Activated naive CD4-positive, alpha-beta T cell treated with anti-CD3 and anti-CD28 coated beads, Interleukin-2, amount 50 U/mL, for 16 hours (primary cell): ENCODE data around the gene SLC41A1.

Source experiments
- DNase-seq: peaks from one replicate; pipeline ENCODE4 v3.0.0-alpha.2; 2020

Gene SLC41A1

DNA sequence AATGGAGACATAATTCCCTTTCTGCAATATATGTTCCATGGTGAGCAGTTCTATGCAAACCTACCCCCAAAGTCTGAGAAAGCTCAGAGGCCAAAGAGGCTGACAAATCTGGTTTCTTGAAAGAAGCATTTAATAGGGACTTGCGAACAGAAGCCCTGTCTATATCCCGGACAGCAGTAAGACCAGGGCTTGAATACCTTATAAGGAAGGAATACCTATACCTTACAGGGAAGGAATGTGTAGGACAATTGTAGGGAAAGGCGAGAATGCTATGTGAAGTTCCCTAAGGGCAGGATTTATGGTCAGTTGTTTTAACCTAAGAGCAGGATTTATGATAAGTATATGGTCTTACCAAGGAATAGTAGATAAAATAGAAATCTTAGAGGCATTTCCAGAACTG lies 5.0 kb upstream of the SLC41A1 start:
- DNase-seq, result no peak

DNA sequence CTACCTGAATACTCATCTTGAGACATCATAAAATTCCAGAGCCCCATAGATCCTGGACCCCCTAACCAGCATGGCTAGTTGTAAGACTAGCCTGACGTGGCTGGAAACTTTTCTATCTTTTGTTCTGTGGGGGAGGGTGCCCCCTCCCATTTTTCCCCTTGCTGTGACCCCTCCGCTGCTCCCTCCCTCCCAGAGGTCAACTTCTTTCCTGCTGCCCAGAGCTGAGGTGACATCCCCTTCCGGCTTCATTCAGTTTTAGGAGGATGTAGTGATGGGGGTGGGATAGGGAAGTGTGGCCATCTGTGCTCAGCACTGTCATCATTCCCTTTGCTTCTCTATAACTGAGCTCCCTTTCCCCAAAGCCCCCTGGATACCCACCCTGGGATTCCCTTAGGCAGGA lies 4.4 kb upstream of the SLC41A1 start:
- DNase-seq, result no peak

DNA sequence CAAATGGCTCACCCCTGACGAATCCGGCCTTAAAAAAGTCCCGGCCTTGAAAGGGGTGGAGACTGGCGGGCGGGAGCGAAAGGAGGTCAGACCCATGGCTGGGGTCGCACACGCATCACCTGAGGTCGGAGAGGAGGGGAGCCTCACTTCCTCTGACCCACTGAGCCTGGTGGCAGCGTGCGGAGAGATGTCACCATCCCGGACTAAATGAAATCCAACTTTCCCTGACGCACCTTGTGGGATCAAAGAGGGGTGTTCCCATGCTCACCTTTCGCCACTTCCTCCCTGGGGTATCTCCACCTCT lies 709 bp upstream of the SLC41A1 start:
- no peak for DNase-seq

DNA sequence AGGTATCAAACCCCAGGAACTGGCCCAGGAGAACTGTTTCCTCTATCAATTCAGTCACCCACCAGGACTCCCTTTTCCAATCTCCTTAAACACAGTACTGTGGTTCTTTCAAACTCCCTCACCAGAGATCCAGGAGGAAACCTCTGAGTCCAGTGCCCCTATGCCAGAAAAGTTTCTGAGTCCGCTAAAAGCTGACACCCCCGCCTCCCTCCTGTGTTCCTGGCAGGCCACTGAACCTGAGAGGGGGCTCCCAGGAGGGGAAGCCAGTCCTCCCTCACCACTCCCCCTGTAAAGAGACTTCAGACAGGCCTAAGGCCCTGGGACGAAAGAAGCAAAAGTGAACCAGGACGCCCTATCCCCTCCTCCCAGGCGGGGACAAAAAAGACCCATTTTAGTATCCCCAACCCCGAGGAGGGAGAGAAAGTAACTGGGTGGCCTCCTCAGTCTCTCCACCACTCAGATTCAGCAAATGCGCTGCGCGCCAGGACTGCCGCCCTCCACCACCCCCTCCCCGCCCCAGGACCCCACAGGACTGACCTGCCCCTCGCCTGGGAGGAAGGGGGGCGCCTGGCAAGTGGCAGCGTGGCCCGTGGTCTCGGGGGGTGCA lies 624 bp downstream of the SLC41A1 start:
- DNase-seq, result no peak

DNA sequence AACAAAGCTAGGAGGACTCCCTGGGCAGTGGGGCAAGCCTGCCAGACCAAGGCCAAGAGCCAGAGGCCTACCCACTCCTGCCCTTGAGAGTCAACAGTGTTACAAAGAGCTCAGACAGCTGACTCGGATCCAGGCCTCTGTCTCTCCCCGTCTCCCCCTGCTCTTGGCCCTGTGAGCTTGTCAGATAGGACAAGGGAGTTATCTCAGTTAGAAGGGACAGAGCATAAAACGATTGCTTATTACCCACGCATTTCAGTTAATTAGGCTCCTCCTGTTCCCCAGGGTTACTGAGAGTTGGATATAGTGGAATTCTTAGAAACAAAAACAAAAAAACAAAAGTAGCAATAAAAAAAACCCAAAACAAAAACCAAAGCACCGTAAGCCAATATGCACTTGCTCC lies 1.3 kb downstream of the SLC41A1 start:
- DNase-seq, result no peak

DNA sequence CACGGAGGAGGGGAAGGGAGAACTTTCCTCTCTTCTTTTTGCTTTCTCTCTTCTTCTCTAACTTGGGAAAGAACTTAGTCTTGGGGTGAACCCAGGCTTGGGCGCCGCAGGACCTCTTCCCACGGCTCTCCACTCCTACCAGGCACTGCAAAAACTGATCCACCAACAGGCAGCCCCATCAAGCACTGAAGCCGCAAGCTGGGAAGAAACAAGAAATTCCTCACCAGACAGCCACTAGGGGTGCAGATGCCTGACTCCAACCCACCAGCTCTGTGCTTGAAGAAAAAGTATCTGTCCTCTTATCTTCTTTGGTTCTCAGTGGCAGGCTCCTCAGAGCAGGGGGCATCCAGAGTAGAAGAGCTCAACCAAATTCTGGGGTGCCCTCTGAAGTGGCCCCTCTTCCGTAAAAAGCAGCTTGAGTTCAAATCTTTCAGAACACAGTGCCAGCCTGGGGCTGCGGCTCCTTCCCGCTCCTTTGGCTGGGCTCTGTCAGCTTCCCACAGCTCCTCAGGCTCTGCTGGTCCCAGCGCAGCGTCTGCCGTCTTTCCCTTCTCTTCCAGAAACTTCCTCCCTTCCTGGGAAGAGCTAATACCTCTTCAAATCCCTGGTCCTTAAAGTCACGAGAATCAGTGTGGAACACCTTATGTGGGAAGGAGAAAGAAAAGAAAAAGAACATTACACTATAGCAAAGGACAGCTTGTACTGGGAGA lies 2.4 kb downstream of the SLC41A1 start:
- no peak for DNase-seq

DNA sequence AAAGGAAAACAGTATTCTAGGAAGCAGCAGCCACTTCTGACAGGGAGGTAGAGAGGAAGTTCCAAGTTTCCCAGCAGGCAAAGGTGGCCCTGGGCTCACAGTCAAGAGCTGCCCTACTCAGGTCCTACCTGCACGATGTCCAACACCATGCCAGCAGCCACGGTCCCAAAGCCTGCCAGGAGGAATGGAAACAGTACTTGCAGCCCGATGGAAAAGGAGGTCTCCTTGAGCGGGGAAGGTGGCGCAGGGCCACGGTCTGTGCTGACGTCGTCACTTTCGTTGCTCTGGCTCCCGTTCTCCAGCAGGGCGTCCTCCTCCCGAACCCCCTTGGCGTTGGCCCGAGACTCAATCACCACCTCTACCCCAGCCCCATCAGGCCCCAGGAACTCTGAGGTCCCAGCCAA lies 3.1 kb downstream of the SLC41A1 start:
- DNase-seq, result no peak

DNA sequence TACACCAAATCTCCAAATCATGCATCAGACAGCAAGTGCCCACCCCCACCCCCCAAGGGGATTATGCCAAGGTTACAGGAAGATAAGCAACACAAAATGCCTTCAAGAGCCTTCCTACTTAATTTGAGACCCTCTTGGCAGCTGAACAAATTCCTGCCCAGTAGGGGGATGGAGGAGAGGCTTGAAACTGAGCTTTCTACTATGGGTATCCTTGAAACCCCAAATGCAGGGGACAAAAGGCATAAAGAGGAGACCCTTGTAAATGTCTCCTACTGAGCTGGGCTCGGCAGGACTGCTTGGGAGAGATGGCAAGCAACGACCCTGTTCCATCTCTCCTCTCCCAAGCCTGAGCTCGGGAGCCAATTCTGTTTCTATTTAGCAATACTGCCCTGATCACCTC lies 3.5 kb downstream of the SLC41A1 start:
- DNase-seq, result no peak

DNA sequence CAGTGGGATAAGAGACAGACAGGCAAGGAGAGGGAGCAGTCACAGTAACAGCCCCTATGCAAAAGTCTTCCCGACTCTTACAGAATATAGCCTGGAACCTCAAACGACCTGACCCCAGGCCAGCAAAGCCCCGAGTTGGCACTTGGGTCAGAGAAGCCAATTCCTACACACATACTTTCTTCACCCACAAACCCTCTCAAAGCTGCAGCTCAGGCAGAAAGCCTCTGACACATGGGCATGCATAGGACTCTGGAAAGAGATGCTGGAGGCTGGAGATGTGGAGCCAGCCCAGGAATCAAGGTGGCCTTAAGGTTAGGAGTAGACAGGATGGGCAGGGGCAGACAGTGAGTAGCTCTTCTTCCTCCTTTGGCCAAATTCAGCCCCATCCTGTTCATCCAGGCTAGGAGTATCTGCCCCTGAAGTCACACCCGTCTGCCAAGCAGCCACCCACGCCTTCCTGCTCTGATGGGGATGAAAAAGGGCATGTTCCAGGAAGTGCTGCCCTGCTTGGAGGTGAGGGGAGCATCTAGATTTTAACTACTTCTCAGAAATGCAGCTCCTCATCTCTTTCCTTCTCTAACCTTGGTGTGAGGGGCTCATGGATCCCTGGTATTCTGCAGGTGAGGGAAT lies 7.8 kb downstream of the SLC41A1 start:
- peak; percentile 31 for DNase-seq

DNA sequence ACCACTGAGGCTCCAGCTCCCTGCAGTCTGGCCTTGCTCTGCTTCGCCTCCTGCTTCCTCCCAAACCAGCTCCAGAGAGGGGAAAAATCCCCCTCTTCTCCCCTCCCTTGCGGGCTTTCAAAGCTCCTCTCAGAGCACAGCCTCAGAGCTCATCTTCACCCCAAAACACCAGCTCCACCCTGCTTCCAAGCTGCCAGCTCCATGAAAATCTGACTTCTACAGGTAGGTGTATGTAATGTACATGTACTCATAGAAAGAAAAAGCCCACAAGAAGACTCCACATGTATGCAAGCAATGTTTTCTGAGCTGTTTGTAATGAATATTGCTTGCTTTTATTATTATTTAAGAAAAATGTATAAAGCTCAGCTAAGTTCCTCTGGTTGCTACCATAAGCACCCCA lies 8.4 kb downstream of the SLC41A1 start:
- DNase-seq, result no peak

DNA sequence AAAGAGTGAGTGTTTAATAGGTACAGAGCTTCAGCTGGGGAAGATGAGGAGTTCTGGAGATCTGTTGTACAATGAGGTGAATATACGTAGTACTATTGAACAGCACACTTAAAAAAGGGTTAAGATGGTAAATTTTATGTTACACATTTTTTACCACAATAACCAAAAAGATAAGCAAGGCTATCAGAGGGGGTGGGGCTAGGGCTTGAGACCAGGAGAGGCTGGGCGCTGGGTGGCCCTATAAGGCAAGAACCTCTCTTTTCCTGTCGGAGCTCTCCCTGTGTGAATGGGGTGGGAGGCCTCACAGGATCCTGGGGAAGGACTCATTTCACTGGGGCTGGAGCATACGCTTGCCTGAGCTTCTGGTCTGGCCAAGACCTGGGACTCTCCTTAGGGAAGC lies 9.0 kb downstream of the SLC41A1 start:
- DNase-seq, result no peak

DNA sequence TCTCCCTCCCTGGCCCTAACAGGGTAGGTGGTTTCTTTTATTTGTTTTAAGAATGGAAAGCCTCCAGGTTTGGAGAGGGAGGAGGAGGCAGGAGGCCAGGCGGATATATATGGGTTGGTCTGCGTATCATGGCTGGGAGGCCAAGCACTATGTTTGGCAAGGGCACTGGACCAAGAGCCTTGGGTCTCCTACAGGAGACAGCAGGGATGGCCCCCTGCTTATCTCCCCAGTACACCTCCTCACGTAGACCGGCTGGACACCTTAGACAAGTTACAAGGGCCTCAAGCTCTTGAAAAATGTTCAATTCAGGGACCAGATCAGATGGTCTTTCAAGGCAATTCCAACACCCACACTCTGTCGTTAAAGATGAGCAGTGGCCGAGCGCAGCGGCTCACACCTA lies 10.9 kb downstream of the SLC41A1 start:
- no peak for DNase-seq

DNA sequence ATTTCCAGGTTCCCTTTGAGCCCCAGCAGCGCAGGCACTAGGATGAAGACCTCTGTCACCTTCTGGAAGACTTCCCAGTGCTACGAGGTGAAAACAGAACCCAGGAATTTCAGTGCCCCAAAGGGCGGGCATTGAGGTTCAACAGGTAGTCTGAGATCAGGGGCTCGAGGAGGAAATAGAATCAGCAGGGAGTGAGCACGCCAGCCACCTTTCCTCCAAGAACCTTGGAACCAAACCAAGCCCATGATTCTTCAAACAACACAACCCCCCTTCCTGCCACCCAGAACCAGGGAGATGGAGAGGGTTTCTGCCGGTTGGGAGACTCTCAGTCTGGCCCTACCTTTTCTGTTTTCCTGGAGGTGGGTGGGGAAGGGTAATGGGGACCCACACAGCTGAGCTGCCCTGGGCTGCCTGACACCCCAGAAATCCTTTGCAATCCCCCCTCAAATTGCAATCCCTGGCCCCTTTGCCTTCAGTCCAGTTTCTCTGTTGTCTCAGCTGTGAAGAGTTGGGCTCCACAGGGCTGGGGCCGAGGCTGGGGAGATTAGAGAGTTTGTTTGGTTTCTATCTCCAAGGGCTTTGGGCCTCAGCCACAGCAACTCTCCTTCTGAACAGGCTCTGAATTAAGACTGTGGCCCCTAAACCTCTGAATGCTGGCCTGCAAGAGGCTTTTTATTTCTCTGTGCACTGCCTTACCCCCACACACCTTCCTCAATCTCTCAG lies 11.9 kb downstream of the SLC41A1 start:
- no peak for DNase-seq

DNA sequence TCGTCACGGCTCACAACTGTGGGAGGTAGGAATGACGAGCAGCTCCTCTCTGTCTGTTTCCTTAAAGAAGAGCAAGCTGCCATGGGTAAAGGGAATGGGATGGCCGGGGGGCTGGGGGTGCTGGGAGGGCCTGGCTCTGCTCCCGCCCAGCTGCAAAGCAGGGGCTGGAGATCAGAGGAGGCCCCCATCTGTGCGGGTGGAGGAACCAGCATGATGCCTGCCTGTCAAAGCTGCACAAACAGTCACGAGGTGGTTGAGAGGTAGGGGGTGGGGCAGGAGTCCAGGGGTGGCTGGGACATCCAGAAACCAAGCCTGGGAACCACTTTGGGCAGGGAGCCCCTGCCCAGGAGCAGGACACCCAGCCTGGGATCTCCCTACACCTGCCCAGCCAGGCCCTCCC lies 12.6 kb downstream of the SLC41A1 start:
- no peak for DNase-seq

DNA sequence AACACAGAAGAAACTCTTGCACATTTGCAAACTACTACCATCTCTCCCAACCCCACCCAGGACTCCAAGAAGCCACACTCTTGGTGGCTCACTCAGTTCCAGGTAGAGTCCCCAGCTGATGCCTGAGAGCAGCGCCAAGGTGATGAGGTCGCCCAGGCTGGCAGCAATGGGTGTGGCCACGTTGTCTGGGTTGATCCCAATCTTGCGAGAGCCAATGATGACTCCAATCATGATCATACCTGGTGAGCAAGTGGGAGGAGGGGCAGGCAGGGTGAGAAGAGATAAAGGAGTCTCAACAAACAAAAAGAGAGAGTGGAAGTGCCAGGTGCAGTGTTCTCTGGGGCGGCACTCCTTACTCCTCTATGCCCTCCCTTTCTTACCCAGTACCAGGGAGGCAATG lies 14.4 kb downstream of the SLC41A1 start:
- DNase-seq, result no peak

DNA sequence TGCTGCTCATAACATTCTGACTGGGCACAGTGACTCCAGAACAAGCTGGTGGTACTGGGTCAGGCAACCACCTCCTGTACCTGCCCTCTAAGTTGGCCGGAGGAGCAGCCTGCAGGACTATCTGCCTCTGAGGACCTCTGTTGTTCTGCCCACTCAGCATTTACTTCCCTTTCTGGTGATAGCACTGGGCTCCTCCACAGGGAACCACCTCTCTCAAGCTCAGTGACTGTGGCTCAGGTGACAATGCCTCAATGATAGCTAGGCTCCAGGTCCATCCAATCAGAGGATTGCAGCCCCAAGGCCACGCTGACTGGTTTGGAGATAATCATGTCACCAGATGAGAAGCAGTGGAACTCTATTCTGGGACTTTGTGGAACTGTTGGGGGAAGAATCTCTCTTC lies 15.8 kb downstream of the SLC41A1 start:
- no peak for DNase-seq

DNA sequence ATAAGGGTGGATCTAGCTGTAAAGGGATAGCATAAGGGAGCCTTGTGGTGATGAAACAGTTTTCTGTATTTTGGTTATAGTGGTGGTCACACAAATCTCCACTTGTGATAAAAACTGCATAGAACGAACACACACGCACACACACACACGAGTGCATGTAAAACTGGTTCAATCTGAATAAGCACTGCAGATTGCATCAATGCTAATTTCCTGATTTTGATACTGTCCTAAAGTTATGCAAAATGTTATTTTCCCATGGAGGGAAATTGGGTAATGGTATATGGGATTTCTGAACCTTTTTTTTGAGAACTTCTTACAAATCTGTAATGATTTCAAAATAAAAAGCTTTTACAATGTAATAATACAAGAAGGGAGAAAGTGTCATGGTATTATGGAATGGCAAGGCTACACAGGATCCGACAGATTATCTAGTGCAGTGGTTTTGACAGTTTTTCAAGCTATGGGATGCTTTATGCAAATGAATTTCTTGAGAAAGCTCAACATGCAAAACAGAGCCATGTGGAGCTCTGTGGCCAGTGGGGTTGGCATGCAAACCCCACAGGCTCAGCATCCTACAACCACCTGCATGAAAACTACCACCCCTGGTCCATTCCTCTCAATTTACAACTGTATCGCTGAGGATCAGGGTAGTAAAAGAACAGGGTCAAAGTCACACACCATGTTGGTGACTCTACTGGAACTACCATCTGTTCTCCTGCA lies 18.8 kb downstream of the SLC41A1 start:
- no peak for DNase-seq

DNA sequence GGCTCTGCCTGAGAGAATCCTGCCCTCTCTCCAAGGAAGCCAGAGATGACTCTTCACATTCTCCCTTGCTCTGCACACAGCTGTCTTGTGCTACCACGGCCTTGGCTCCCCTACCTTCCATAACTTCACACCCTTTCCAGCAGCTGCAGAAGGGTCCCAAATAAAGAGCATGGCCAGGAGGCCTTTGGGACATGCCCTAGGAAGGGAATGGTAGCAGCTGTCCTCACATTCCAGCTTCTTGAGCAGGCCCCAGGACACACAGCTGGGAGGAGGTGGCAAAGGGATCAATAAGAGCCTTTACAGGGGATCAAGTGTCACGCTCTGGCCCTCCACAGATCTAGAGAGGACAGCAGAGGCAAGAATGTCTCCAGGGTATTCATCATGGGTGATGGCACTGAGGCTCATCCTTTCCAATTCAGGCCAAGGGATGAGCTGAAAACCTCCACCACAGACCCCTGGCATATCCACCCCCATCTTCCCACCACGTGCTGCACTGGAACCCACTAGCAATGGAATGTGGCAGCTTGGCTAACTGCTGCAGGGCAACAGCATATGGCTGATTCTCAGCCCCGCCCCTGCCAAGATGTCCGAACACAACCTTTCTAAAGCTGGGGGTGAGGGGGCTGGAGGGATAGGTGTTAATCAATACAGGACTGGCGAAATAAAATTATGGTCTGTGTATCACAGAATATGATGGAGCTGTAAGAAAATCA lies 19.9 kb downstream of the SLC41A1 start:
- no peak for DNase-seq

DNA sequence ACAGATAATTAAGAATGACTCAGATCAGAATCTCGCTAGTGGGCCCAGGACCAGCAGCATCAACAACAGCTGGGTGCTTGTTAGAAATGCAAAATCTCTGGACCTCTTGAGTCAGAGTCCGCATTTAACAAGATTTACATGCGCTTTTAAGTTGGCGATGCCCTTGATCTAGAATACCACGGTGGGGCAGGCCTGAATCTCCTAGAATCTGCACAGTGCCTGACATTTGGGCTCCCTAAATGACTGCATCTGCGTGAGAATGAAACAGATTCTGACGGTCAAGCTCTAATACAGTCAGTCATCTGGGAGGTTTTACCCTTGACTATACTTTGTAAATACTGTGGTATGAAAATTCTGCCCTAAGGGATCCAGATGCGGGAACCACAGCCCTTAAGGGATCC lies 20.5 kb downstream of the SLC41A1 start:
- no peak for DNase-seq

DNA sequence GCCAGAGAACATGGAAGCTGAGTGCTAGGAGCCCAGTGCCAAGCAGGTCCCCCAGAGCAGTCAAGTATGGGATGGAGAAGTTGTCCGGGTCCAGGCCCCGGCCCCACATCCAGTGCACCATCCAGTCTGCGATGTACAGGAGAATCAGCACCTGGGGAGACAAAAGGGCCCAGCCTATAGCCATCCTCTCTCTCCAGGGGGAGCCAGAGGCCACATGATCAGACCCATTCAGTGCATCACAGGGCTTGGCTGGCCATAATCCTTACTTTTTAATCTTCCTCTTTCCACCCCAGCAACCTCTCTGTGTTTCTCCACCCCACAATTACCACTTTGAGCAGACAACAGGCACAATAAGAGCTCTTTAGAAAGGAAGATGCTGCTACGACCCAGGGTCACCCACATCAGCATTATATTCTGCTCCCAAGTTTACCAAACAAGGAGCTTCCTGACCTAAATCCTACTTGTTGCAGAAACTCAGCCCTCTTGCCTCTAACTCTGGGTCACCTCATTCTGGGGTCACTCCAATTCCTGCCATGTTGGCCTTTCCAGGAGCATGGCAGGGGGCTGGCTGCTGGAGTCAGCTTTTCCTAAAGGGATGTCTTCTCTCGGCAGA lies 21.3 kb downstream of the SLC41A1 start:
- peak; percentile 59 for DNase-seq

DNA sequence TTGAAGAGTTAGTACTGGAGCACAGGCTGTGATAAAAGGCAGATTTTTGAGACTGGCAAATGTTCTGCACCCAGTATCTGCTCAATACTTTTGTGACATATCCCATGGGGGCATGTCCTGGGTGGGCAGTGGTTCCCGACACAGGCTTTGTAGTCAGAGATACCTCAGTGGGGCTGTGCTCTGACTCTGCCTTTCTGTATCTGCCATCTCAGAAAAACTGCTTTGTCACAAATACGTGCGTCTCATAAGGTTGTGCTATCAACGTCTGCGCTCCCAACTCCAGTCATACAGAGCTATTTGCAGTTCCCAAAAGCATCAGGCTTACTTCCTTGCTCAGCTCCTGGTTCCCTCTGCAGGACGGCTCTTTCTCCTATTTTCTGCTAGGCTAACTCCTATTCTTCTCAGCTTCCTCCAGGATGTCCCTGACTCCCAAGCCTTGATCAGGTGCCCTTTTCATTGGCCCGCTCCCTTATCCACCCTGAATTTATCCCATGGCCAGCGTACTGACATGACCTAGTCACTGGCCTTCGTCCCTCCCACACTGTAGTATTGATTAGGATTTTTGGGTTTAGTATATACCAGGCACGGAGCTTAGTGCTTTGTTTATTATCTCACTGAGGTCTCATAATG lies 25.6 kb downstream of the SLC41A1 start:
- no peak for DNase-seq

DNA sequence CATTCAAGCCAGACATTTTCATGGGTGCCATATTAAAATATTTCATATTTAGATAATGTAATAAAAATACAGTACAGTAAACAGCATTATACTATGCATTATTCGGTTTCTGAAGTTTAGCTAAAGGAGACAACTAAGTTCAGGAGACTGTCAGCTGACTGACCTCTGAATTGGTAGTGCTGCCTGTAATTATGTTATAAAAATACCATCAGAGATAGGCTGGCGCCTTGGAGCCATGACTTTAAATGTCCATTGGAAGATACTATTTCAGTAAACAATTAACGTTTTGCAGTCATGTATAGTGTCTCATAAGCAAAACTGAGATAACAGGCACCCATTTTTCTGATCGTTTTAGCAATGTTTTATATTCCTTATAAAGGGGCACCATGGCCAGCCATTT lies 26.4 kb downstream of the SLC41A1 start:
- DNase-seq, result no peak
